H1 (cell line): ENCODE results near the gene TMEM79. TPM values are rescaled to one million over a fixed set of nuclear protein-coding genes. Genes with fewer than 3 reads are reported as not detected.

Source experiments
- CTCF ChIA-PET: fragments of 300-600 bp; sonication (Branson Sonifier 250); formaldehyde crosslinking; loops from one replicate; lab custom pipeline; 2021; ENCODE audit not compliant: partially characterized antibody; lab: Charles Lee
- POLR2A ChIA-PET: fragments of 300-600 bp; sonication (Branson Sonifier 250); formaldehyde crosslinking; loops from one replicate; lab custom pipeline; 2021; ENCODE audit warnings: inconsistent platforms; ENCODE audit not compliant: partially characterized antibody; lab: Charles Lee
- DNase-seq, 2 experiments: peaks; one replicate each; pipeline versions ENCODE4 v3.0.0 to v3.0.0-alpha.2; 2010 to 2022; ENCODE audit warnings: low spot score in 2 of 2, low read depth in 1 of 2, mixed read lengths in 1 of 2
- FAIRE-seq: peaks from 2 replicates; lab custom pipeline; 2011; peaks lifted over from hg19 to GRCh38; lab: Jason Lieb, UNC
- H2AFZ ChIP-seq: 2 replicates; pipeline ENCODE4 v1.8.1; 2012; ENCODE audit warnings: low read length, inconsistent platforms
- H2AK5ac ChIP-seq: 2 replicates; pipeline ENCODE4 v1.6.1; 2013; ENCODE audit warnings: low read depth, low read length
- H2BK120ac ChIP-seq: replicated peaks from 2 replicates; pipeline ENCODE3; 2013; ENCODE audit warnings: low read depth, low read length, inconsistent platforms
- H2BK12ac ChIP-seq: 2 replicates; pipeline ENCODE4 v1.6.1; 2013; ENCODE audit warnings: low read depth, low read length
- H2BK15ac ChIP-seq: 2 replicates; pipeline ENCODE4 v1.6.1; 2013; ENCODE audit warnings: low read length
- H2BK20ac ChIP-seq: 2 replicates; pipeline ENCODE4 v1.6.1; 2013; ENCODE audit warnings: low read length
- H2BK5ac ChIP-seq: 2 replicates; pipeline ENCODE4 v1.6.1; 2013; ENCODE audit warnings: low read depth, low read length
- H3K14ac ChIP-seq: 2 replicates; pipeline ENCODE4 v1.6.1; 2013; ENCODE audit warnings: inconsistent platforms; ENCODE audit not compliant: insufficient read length
- H3K18ac ChIP-seq: 2 replicates; pipeline ENCODE4 v1.6.1; 2013; ENCODE audit warnings: low read length; ENCODE audit errors: extremely low read depth
- H3K23ac ChIP-seq: 2 replicates; pipeline ENCODE4 v1.6.1; 2013; ENCODE audit warnings: inconsistent platforms; ENCODE audit not compliant: insufficient read length
- H3K23me2 ChIP-seq: 2 replicates; pipeline ENCODE4 v1.6.1; 2013; ENCODE audit warnings: low read depth, low read length
- H3K27ac ChIP-seq: 2 replicates; pipeline ENCODE4 v1.6.1; 2011; ENCODE audit warnings: low read depth, low read length, inconsistent platforms
- H3K27me3 ChIP-seq, 4 experiments: replicated peaks in 1 of 4; 1 replicate in 1 of 4; 2 replicates in 3 of 4; pipeline versions ENCODE4 v1.6.1 to v1.8.1; 2011 to 2013; ENCODE audit warnings: low read length in 3 of 4, mild to moderate bottlenecking in 3 of 4, inconsistent platforms in 2 of 4, mixed read lengths in 2 of 4, moderate library complexity in 1 of 4; ENCODE audit not compliant: control insufficient read depth in 3 of 4, insufficient read depth in 3 of 4; ENCODE audit errors: extremely low read depth in 1 of 4
- H3K36me3 ChIP-seq, 4 experiments: 2 replicates each; pipeline versions ENCODE4 v1.6.1 to v1.8.1; 2011 to 2013; ENCODE audit warnings: mild to moderate bottlenecking in 4 of 4, low read length in 3 of 4, moderate library complexity in 2 of 4, control low read depth in 1 of 4, inconsistent platforms in 1 of 4; ENCODE audit not compliant: insufficient read depth in 4 of 4, control insufficient read depth in 2 of 4
- H3K4ac ChIP-seq: replicated peaks from 2 replicates; pipeline ENCODE3; 2013; ENCODE audit warnings: low read length, low read depth, mixed read lengths, inconsistent platforms; ENCODE audit not compliant: insufficient read length
- H3K4me1 ChIP-seq, 4 experiments: replicated peaks in 1 of 4; 1 replicate in 1 of 4; 2 replicates in 3 of 4; pipeline versions ENCODE4 v1.6.1 to v1.8.1; 2011 to 2013; ENCODE audit warnings: low read length in 3 of 4, inconsistent platforms in 2 of 4, mixed read lengths in 1 of 4; ENCODE audit not compliant: insufficient read depth in 4 of 4, control insufficient read depth in 3 of 4
- H3K4me2 ChIP-seq, 2 experiments: 2 replicates each; pipeline versions ENCODE4 v1.6.1 to v1.8.1; 2011 to 2013; ENCODE audit warnings: low read depth in 2 of 2, low read length in 2 of 2, control low read depth in 1 of 2, inconsistent platforms in 1 of 2, mild to moderate bottlenecking in 1 of 2; ENCODE audit not compliant: insufficient read depth in 1 of 2
- H3K4me3 ChIP-seq, 4 experiments: fragments of 200-600, 300-600 bp in 1 of 4; sonication (generic), shearing (Covaris generic), sonication (Bioruptor Twin) in 1 of 4; 2 replicates each; pipeline versions ENCODE4 v1.5.1 to v1.8.1; 2011 to 2016; ENCODE audit warnings: low read length in 4 of 4, low read depth in 3 of 4, control low read depth in 2 of 4, inconsistent platforms in 2 of 4, mild to moderate bottlenecking in 2 of 4, mixed read lengths in 1 of 4, moderate library complexity in 1 of 4; ENCODE audit not compliant: insufficient read depth in 2 of 4; ENCODE audit errors: extremely low read depth in 1 of 4
- H3K56ac ChIP-seq: replicated peaks from 2 replicates; pipeline ENCODE3; 2013; ENCODE audit warnings: low read depth, mild to moderate bottlenecking, mixed read lengths, low read length, inconsistent platforms; ENCODE audit not compliant: insufficient read length
- H3K79me1 ChIP-seq: 2 replicates; pipeline ENCODE4 v1.6.1; 2013; ENCODE audit warnings: low read depth, low read length, control low read depth
- H3K79me2 ChIP-seq, 2 experiments: 2 replicates each; pipeline versions ENCODE4 v1.6.1 to v1.8.1; 2012 to 2013; ENCODE audit warnings: low read length in 2 of 2, mild to moderate bottlenecking in 2 of 2, inconsistent platforms in 1 of 2; ENCODE audit not compliant: insufficient read depth in 2 of 2, control insufficient read depth in 1 of 2
- H3K9ac ChIP-seq, 4 experiments: replicated peaks in 1 of 4; 1 replicate in 1 of 4; 2 replicates in 3 of 4; pipeline versions ENCODE4 v1.6.1 to v1.8.1; 2011 to 2013; ENCODE audit warnings: low read depth in 3 of 4, low read length in 3 of 4, control low read depth in 2 of 4, mild to moderate bottlenecking in 2 of 4, moderate library complexity in 2 of 4, inconsistent platforms in 1 of 4; ENCODE audit errors: extremely low read depth in 1 of 4
- H3K9me3 ChIP-seq, 2 experiments: 2 replicates each; pipeline versions ENCODE4 v1.6.1 to v1.8.1; 2012 to 2013; ENCODE audit warnings: mild to moderate bottlenecking in 2 of 2, moderate library complexity in 2 of 2, control low read depth in 1 of 2, inconsistent platforms in 1 of 2, low read depth in 1 of 2, low read length in 1 of 2, mixed read lengths in 1 of 2; ENCODE audit not compliant: insufficient read depth in 2 of 2
- H4K20me1 ChIP-seq, 2 experiments: replicated peaks in 1 of 2; 2 replicates each; pipeline versions ENCODE3 to v1.8.1; 2011 to 2013; ENCODE audit warnings: inconsistent platforms in 2 of 2, low read length in 2 of 2, mild to moderate bottlenecking in 1 of 2; ENCODE audit not compliant: insufficient read depth in 2 of 2, control insufficient read depth in 1 of 2
- H4K5ac ChIP-seq: 2 replicates; pipeline ENCODE4 v1.6.1; 2013; ENCODE audit warnings: low read length, low read depth, mixed read lengths, inconsistent platforms; ENCODE audit not compliant: insufficient read length
- H4K8ac ChIP-seq: 2 replicates; pipeline ENCODE4 v1.8.0; 2013; ENCODE audit warnings: mild to moderate bottlenecking, moderate library complexity, low read length, inconsistent platforms; ENCODE audit not compliant: insufficient read depth; ENCODE audit errors: extremely low read depth
- H4K91ac ChIP-seq: replicated peaks from 2 replicates; pipeline ENCODE3; 2013; ENCODE audit warnings: low read length, mixed read lengths, inconsistent platforms; ENCODE audit not compliant: insufficient read length
- CHD1 ChIP-seq: IDR thresholded peaks from 2 replicates; pipeline ENCODE4 v1.6.1; 2012; ENCODE audit warnings: low read depth, low read length, improper control_type of control experiment
- CREB1 ChIP-seq: IDR thresholded peaks from 2 replicates; pipeline ENCODE4 v1.6.1; 2012; ENCODE audit warnings: inconsistent platforms
- CTBP2 ChIP-seq: IDR thresholded peaks from 2 replicates; pipeline ENCODE4 v1.7.0; 2011; ENCODE audit warnings: borderline replicate concordance, mild to moderate bottlenecking, moderate library complexity, mixed read lengths, low read length; ENCODE audit not compliant: insufficient read depth, insufficient read length
- FOSL1 ChIP-seq: IDR thresholded peaks from 2 replicates; pipeline ENCODE4 v1.6.1; 2011; ENCODE audit warnings: mild to moderate bottlenecking, low read depth, low read length, moderate library complexity; ENCODE audit not compliant: insufficient read depth
- KDM1A ChIP-seq: fragments of 200-600, 300-600 bp; sonication (generic); IDR thresholded peaks from 2 replicates; pipeline ENCODE4 v1.7.1; 2016; ENCODE audit warnings: mild to moderate bottlenecking, low read length, borderline replicate concordance
- KDM4A ChIP-seq: IDR thresholded peaks from one replicate; pipeline ENCODE4 v1.7.1; 2012; ENCODE audit warnings: low read depth, mild to moderate bottlenecking, moderate library complexity, low read length, inconsistent platforms; ENCODE audit not compliant: severe bottlenecking
- POU5F1 ChIP-seq: IDR thresholded peaks from 2 replicates; pipeline ENCODE4 v1.6.1; 2011; ENCODE audit warnings: low read depth, mild to moderate bottlenecking, low read length, moderate library complexity
- RBBP5 ChIP-seq: IDR thresholded peaks from 2 replicates; pipeline ENCODE4 v1.7.1; 2012; ENCODE audit warnings: low read depth, mild to moderate bottlenecking, inconsistent platforms, low read length, moderate library complexity, borderline replicate concordance
- SIRT6 ChIP-seq: IDR thresholded peaks from one replicate; pipeline ENCODE4 v1.7.1; 2012; ENCODE audit warnings: low read length, inconsistent platforms
- SRF ChIP-seq: IDR thresholded peaks from 2 replicates; pipeline ENCODE4 v1.6.1; 2011; ENCODE audit warnings: mild to moderate bottlenecking, low read depth, low read length, moderate library complexity
- TAF7 ChIP-seq: optimal IDR thresholded peaks from 2 replicates; pipeline ENCODE3; 2011; ENCODE audit warnings: low read depth, mild to moderate bottlenecking, inconsistent platforms, low read length, moderate library complexity, borderline replicate concordance
- TBP ChIP-seq: IDR thresholded peaks from 2 replicates; pipeline ENCODE4 v1.6.1; 2011; ENCODE audit warnings: low read depth, low read length, improper control_type of control experiment
- ZNF274 ChIP-seq: IDR thresholded peaks from 2 replicates; pipeline ENCODE4 v1.7.0; 2012; ENCODE audit warnings: low read length, borderline replicate concordance; ENCODE audit errors: extremely low read depth
- whole genome bisulfite sequencing, 2 experiments: shearing (Covaris generic) in 1 of 2; methylation state at CpG; one replicate each; pipeline versions ENCODE4 v1.1.6 to v1.1.7; 2013 to 2015; ENCODE audit warnings: low lambda C conversion rate in 2 of 2, mixed read lengths in 2 of 2, inconsistent platforms in 1 of 2, low coverage in 1 of 2, missing lambda C conversion rate in 1 of 2; ENCODE audit not compliant: insufficient replicate concordance in 2 of 2, insufficient coverage in 1 of 2, insufficient read length in 1 of 2; ENCODE audit errors: extremely low coverage in 1 of 2, missing lambda C conversion rate in 1 of 2; 5-methylcytosine and 5-hydroxymethylcytosine counted together
- polyA plus RNA-seq, 7 experiments: library from polyadenylated mRNA; depleted of rRNA in 3 of 7; stranded (reverse) in 5 of 7; unstranded in 2 of 7; fragments of >200 nt in 5 of 7; fragments of 200-250 nt in 2 of 7; gene quantifications; 1 replicate in 5 of 7; 2 replicates in 1 of 7; 4 replicates in 1 of 7; pipeline versions ENCODE4 v1.2.1 to v1.2.3, GENCODE V29; 2011 to 2013; ENCODE audit warnings: missing spikeins in 2 of 7, mixed read lengths in 2 of 7
- total RNA-seq: library from RNA; stranded (reverse); fragmentation: NEBNext Ultra II Directional; extraction: Animal tissue kit (Norgen Biotek cat#: 25700); gene quantifications from 2 replicates; pipeline ENCODE4 v1.2.1, GENCODE V29; 2021
- TF ChIP-seq, protein P1 (sequence below): IDR thresholded peaks from 2 replicates; pipeline ENCODE4 v1.6.1; 2011; ENCODE audit warnings: low read depth, mild to moderate bottlenecking, low read length; ENCODE audit not compliant: insufficient read depth

The TMEM79 gene
- total and polyA plus RNA-seq, 2 of the 8 experiments (the other 6 are each of a cell fraction or from before 2014, with no cell fraction given) = 2.1 to 2.3 TPM

DNA sequence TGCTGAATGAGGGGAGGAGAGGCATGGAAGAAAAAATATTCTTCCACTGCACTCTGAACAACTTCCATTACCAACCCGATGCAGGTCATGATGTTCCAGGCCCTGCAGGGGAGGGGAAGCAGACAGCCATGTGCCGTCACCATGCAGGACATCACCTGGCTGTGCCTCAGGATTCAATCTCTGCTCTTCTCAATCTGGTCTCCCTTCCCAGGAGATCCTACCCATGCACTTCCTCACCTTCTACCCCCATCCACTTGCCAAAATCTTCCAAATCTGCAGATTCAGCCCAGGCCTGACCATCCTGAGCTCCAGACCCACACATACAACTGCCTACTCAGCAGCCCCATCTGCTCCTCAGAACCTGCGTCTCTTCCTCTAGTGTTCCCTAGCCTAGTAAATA lies 30.5 kb upstream of the TMEM79 start:
- no peaks in the 10 kb centered on the region; a peak in 4 of 7 replicates for H3K4me1 ChIP-seq
- no peak overlapping the region for H2AFZ ChIP-seq
- H2BK15ac ChIP-seq = no peak overlapping the region
- H3K23ac ChIP-seq = no peak overlapping the region
- ChIA-PET CTCF (interaction anchor here (0.8 to 47.2 kb wide), 5 partner anchors 32 to 153 kb away, joined by 3 to 1265 read pairs (median 4); partner anchors contain the start of gene SEMA4A), POLR2A (interaction anchor here (1.0 to 4.5 kb wide), 4 partner anchors 8 to 93 kb away, joined by 3 to 30 read pairs (median 4); no protein-coding TSS in a partner anchor)
- no peak overlapping the region for H4K91ac ChIP-seq
- H3K27me3 ChIP-seq = no peaks in the 10 kb centered on the region
- TF ChIP-seq POU5F1 (no peak), KDM1A (no peak), FOSL1 (no peak), RBBP5 (no peak), KDM4A (no peak), ZNF274 (no peak), SIRT6 (no peak), CTBP2 (no peak), CREB1 (no peak), TBP (no peak), SRF (no peak), TAF7 (no peak), CHD1 (no peak)
- TF ChIP-seq, protein P1, sequence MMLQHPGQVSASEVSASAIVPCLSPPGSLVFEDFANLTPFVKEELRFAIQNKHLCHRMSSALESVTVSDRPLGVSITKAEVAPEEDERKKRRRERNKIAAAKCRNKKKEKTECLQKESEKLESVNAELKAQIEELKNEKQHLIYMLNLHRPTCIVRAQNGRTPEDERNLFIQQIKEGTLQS = no peak
- no peak overlapping the region for H3K14ac ChIP-seq
- no peak overlapping the region for H3K4me3 ChIP-seq
- H2BK5ac ChIP-seq = no peak overlapping the region
- no peak overlapping the region for H2BK12ac ChIP-seq
- H4K5ac ChIP-seq = no peak overlapping the region
- no peak overlapping the region for H3K56ac ChIP-seq
- H4K8ac ChIP-seq = no peak overlapping the region
- H3K27ac ChIP-seq = no peak overlapping the region
- no peaks in the 10 kb centered on the region; the same call in 1 of the 2 replicates for H3K79me1 ChIP-seq
- no peak overlapping the region for H2BK20ac ChIP-seq
- WGBS, 2 experiments = 93% methylated on average over 3 of the region's 3 CpGs; no CpG with 5 or more reads in 1 of the 2 experiments
- H4K20me1 ChIP-seq = peaks cover 0 to 1% of the 10 kb centered on the region in 2 experiments
- H3K18ac ChIP-seq = no peak overlapping the region
- H3K79me2 ChIP-seq = no peaks in the 10 kb centered on the region
- peaks cover 43 to 87% (median 65%) of the 10 kb centered on the region in 4 experiments for H3K36me3 ChIP-seq
- H3K23me2 ChIP-seq = no peaks in the 10 kb centered on the region
- FAIRE-seq (no peak), DNase-seq (no peak)
- H3K9me3 ChIP-seq = no peaks in the 10 kb centered on the region
- H2BK120ac ChIP-seq = no peak overlapping the region
- no peak overlapping the region for H3K4me2 ChIP-seq
- H3K9ac ChIP-seq = no peak overlapping the region
- H2AK5ac ChIP-seq = no peak overlapping the region
- no peak overlapping the region for H3K4ac ChIP-seq
